Trophoblast cell (in vitro differentiated cells and primary cell): ENCODE data around the gene ATP13A3.

Source experiments
- DNase-seq, 2 donors: peaks; one replicate each; pipeline ENCODE4 v3.0.0-alpha.2; 2016
- H2AFZ ChIP-seq: 2 replicates; pipeline ENCODE4 v1.6.1; 2013; ENCODE audit warnings: low read length, moderate library complexity, mild to moderate bottlenecking; ENCODE audit not compliant: insufficient read depth, poor library complexity
- H2AK5ac ChIP-seq: 2 replicates; pipeline ENCODE4 v1.6.1; 2013; ENCODE audit warnings: mild to moderate bottlenecking, low read length
- H2BK120ac ChIP-seq: 2 replicates; pipeline ENCODE4 v1.6.1; 2013; ENCODE audit warnings: low read length, mild to moderate bottlenecking, moderate library complexity; ENCODE audit not compliant: insufficient read depth, poor library complexity
- H2BK12ac ChIP-seq: 2 replicates; pipeline ENCODE4 v1.6.1; 2013; ENCODE audit warnings: mild to moderate bottlenecking, low read length, moderate library complexity
- H2BK5ac ChIP-seq: 2 replicates; pipeline ENCODE4 v1.6.1; 2013; ENCODE audit warnings: low read length, low read depth, moderate library complexity, mild to moderate bottlenecking; ENCODE audit not compliant: poor library complexity
- H3K14ac ChIP-seq: 2 replicates; pipeline ENCODE4 v1.6.1; 2013; ENCODE audit warnings: mild to moderate bottlenecking, low read length
- H3K18ac ChIP-seq: 2 replicates; pipeline ENCODE4 v1.6.1; 2013; ENCODE audit warnings: mild to moderate bottlenecking, low read length
- H3K23ac ChIP-seq: 2 replicates; pipeline ENCODE4 v1.6.1; 2013; ENCODE audit warnings: low read length
- H3K27ac ChIP-seq: 2 replicates; pipeline ENCODE4 v1.5.1; 2013; ENCODE audit warnings: low read depth, mild to moderate bottlenecking, inconsistent platforms, low read length, moderate library complexity
- H3K27me3 ChIP-seq: 2 replicates; pipeline ENCODE4 v1.6.1; 2013; ENCODE audit warnings: inconsistent platforms, mild to moderate bottlenecking, low read length, moderate library complexity; ENCODE audit not compliant: insufficient read depth
- H3K36me3 ChIP-seq, 2 experiments: 1 replicate in 1 of 2; 2 replicates in 1 of 2; pipeline ENCODE4 v1.6.1; 2013; ENCODE audit warnings: low read length in 2 of 2, mild to moderate bottlenecking in 2 of 2, moderate library complexity in 1 of 2; ENCODE audit not compliant: insufficient read depth in 2 of 2, control insufficient read depth in 1 of 2
- H3K4ac ChIP-seq: 2 replicates; pipeline ENCODE4 v1.6.1; 2013; ENCODE audit warnings: low read depth, mild to moderate bottlenecking, low read length, moderate library complexity
- H3K4me1 ChIP-seq, 2 experiments: 1 replicate in 1 of 2; 2 replicates in 1 of 2; pipeline ENCODE4 v1.6.1; 2013; ENCODE audit warnings: low read length in 2 of 2, mild to moderate bottlenecking in 2 of 2, moderate library complexity in 1 of 2; ENCODE audit not compliant: insufficient read depth in 2 of 2, control insufficient read depth in 1 of 2
- H3K4me2 ChIP-seq: 2 replicates; pipeline ENCODE4 v1.6.1; 2013; ENCODE audit warnings: inconsistent platforms, mild to moderate bottlenecking, low read length, moderate library complexity
- H3K4me3 ChIP-seq: 2 replicates; pipeline ENCODE4 v1.5.1; 2013; ENCODE audit warnings: mild to moderate bottlenecking, low read depth, low read length, inconsistent platforms
- H3K79me1 ChIP-seq: one replicate; pipeline ENCODE4 v1.6.1; 2013; ENCODE audit warnings: low read length
- H3K79me2 ChIP-seq: 2 replicates; pipeline ENCODE4 v1.6.1; 2013; ENCODE audit warnings: low read length, mild to moderate bottlenecking; ENCODE audit not compliant: control insufficient read depth, insufficient read depth, poor library complexity
- H3K9ac ChIP-seq: 2 replicates; pipeline ENCODE4 v1.6.1; 2013; ENCODE audit warnings: mild to moderate bottlenecking, low read length
- H3K9me3 ChIP-seq: 2 replicates; pipeline ENCODE4 v1.6.1; 2013; ENCODE audit warnings: low read depth, mild to moderate bottlenecking, control low read depth, inconsistent platforms, low read length; ENCODE audit not compliant: insufficient read depth
- H4K12ac ChIP-seq: 2 replicates; pipeline ENCODE4 v1.6.1; 2013; ENCODE audit warnings: low read depth, mild to moderate bottlenecking, low read length, moderate library complexity
- H4K8ac ChIP-seq: 2 replicates; pipeline ENCODE4 v1.6.1; 2013; ENCODE audit warnings: low read depth, mild to moderate bottlenecking, low read length, moderate library complexity
- H4K91ac ChIP-seq: one replicate; pipeline ENCODE4 v1.6.1; 2013; ENCODE audit warnings: low read depth, mild to moderate bottlenecking, low read length, moderate library complexity
- WGBS: extraction: QIAGEN DNeasy Blood & Tissue Kit; methylation state at CpG from one replicate; pipeline ENCODE4 v1.1.7; 2013; ENCODE audit warnings: missing lambda C conversion rate; ENCODE audit not compliant: insufficient read length, insufficient coverage; ENCODE audit errors: extremely low coverage; 5-methylcytosine and 5-hydroxymethylcytosine counted together

The ATP13A3 gene

DNA sequence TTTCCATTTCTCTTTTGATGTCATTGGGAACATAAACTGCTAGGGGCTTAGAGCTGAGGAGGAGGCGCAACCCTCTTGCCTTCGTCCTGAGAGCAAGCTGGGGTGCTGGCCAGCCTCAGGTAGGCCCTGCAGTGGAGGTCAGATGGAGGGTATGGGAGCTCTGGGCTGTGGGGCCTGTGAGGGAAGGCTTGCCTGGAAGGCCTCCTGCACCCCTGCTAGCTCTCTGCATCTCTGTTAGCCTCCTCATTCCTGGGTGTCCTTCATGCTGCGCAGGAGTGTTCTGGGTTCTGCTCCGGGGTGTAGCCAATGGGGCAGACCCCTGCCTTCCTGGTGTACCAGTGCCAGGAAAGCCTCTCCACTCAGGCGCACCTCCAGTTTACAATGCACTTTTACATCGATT is 99.5 kb downstream of the ATP13A3 start:
- DNase-seq: no peak
- Histone ChIP-seq H3K27me3 (no peaks in the 10 kb centered on the region), H3K27ac (no peak overlapping the region), H3K4me1 (peaks cover 0 to 2% of the 10 kb centered on the region in 2 experiments), H2BK5ac (no peak overlapping the region), H3K79me1 (no peaks in the 10 kb centered on the region), H3K4ac (no peak overlapping the region), H3K9me3 (no peaks in the 10 kb centered on the region), H2BK120ac (no peak overlapping the region), H3K14ac (no peak overlapping the region), H3K4me3 (no peak overlapping the region), H4K91ac (no peak overlapping the region), H3K9ac (no peak overlapping the region), H2AFZ (no peak overlapping the region), H3K18ac (no peak overlapping the region), H3K36me3 (no peaks in the 10 kb centered on the region), H2AK5ac (no peak overlapping the region), H2BK12ac (no peak overlapping the region), H3K4me2 (no peak overlapping the region), H3K79me2 (no peaks in the 10 kb centered on the region), H4K8ac (no peak overlapping the region), H3K23ac (no peak overlapping the region), H4K12ac (no peak overlapping the region)
- no CpG with 5 or more reads among the region's 6 CpGs for WGBS

DNA sequence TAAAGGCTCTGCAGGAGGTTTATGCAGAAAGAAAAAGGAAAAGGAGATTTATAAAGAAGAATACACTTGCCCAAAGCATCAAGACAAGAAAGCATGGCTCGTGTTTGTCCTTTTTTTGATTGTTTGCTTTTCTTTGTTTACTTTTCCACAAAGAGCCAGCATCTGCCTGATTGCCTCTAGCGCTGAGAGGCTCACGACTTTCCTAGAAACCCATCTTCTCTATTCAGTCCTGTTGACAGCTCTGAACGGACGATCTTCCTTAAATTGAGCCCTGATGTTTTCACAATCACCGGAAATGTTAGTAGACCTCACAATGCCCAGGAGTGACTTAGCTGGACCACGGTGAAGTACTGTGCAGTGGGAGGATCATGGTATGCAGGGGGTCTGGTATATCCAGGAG is 100.2 kb downstream of the ATP13A3 start:
- Histone ChIP-seq H3K4me3 (no peak overlapping the region), H2AFZ (no peak overlapping the region), H4K8ac (no peak overlapping the region), H4K12ac (no peak overlapping the region), H3K18ac (no peak overlapping the region), H2BK5ac (no peak overlapping the region), H3K27ac (no peak overlapping the region), H4K91ac (no peak overlapping the region), H3K4ac (no peak overlapping the region), H3K79me1 (no peaks in the 10 kb centered on the region), H3K14ac (no peak overlapping the region), H3K79me2 (no peaks in the 10 kb centered on the region), H2AK5ac (no peak overlapping the region), H3K9ac (no peak overlapping the region), H3K23ac (no peak overlapping the region), H3K4me2 (no peak overlapping the region), H2BK12ac (no peak overlapping the region), H2BK120ac (no peak overlapping the region), H3K4me1 (peaks cover 0 to 2% of the 10 kb centered on the region in 2 experiments), H3K27me3 (no peaks in the 10 kb centered on the region), H3K9me3 (no peaks in the 10 kb centered on the region), H3K36me3 (no peaks in the 10 kb centered on the region)
- WGBS: no CpG with 5 or more reads among the region's 7 CpGs
- no peak for DNase-seq

DNA sequence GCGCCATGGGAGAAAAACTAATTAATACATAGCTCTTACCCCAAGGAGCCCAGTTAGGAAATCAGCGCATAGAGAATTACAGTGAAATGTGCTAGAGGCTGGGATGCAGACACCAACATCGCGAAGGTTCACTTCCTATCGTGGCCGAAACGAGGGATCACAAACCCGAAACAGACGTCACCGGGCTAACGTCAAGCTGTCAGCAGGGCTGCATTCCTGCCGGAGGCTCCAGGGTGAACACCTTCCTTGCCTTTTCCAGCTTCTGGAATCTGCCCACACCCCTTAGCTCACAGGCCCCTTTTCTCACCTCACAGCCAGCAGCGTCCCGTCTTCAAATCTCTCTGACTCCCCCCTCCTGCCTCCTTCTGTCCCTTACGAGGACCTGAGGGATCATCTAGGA is 100.7 kb downstream of the ATP13A3 start:
- no CpG with 5 or more reads among the region's 15 CpGs for WGBS
- Histone ChIP-seq H3K4me3 (no peak overlapping the region), H2AK5ac (no peak overlapping the region)

DNA sequence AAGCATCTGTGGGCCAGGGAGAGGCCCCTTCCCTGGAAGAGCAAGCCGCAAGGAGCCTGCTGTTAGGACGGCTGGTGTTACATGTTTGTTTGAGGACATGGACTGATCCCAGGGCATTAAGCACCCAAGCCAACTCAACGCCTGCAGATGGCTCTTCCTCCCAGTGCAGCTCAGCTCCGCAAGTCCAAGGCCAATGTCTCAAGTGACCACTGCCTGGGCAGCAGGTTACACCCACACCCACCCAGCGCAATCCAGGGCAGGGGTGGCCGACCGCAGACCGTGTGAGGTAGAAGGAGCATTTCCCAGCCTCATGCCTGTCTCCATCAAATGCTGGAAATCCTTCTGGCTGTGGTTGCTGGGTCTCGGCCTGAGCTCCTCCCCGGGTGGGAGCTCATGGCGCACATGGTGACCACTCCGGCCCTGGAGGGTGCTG is 102.2 kb downstream of the ATP13A3 start:
- Histone ChIP-seq H3K27ac (no peak overlapping the region), H3K4me3 (no peak overlapping the region), H2BK12ac (no peak overlapping the region), H3K79me2 (no peaks in the 10 kb centered on the region), H4K8ac (no peak overlapping the region), H3K18ac (no peak overlapping the region), H3K4me2 (no peak overlapping the region), H4K91ac (no peak overlapping the region), H3K9ac (no peak overlapping the region), H4K12ac (no peak overlapping the region), H3K4ac (no peak overlapping the region), H2AK5ac (no peak overlapping the region), H3K23ac (no peak overlapping the region), H2BK120ac (no peak overlapping the region), H2AFZ (no peak overlapping the region), H3K4me1 (peaks cover 0 to 2% of the 10 kb centered on the region in 2 experiments), H3K14ac (no peak overlapping the region), H3K79me1 (no peaks in the 10 kb centered on the region), H3K36me3 (no peaks in the 10 kb centered on the region), H3K9me3 (no peaks in the 10 kb centered on the region), H2BK5ac (no peak overlapping the region), H3K27me3 (no peaks in the 10 kb centered on the region)
- DNase-seq: no peak
- no CpG with 5 or more reads among the region's 12 CpGs for WGBS

More for the DNA sequence above, 100.7 kb downstream of the ATP13A3 start:
- Histone ChIP-seq H2BK5ac (no peak overlapping the region), H4K12ac (no peak overlapping the region), H3K4me2 (no peak overlapping the region), H3K27me3 (no peaks in the 10 kb centered on the region), H3K79me1 (no peaks in the 10 kb centered on the region), H3K4ac (no peak overlapping the region), H3K9me3 (no peaks in the 10 kb centered on the region), H4K8ac (no peak overlapping the region), H2BK120ac (no peak overlapping the region), H3K14ac (no peak overlapping the region), H3K9ac (no peak overlapping the region), H3K18ac (no peak overlapping the region), H3K79me2 (no peaks in the 10 kb centered on the region), H3K36me3 (no peaks in the 10 kb centered on the region), H2AFZ (no peak overlapping the region), H3K4me1 (peaks cover 0 to 2% of the 10 kb centered on the region in 2 experiments), H3K23ac (no peak overlapping the region), H4K91ac (no peak overlapping the region), H3K27ac (no peak overlapping the region), H2BK12ac (no peak overlapping the region)
- DNase-seq: peak; percentile 15 to 45
